Measurements from ENCODE around the gene ERV3-1. TPM values are rescaled to one million over a fixed set of nuclear protein-coding genes. Genes with fewer than 3 reads are reported as not detected.
"Not testable (repeated sequence)": the region's sequence is repeated elsewhere in the genome, so short reads cannot be mapped to it uniquely, and the experiment has no call there.

ERV3-1 gene
- total RNA-seq, result 10 to 100 TPM; 13.6 to 17.0 TPM
- long read RNA-seq, partial matches to known transcripts, result 0 of 4 reads
- long read RNA-seq, other reads (novel, unspliced or antisense), result 4 of 4 reads

- DNase-seq (peak; percentile 97), ATAC-seq (peak; percentile 99 to 100)
- intact Hi-C loops (cut with DNase I), result no loop called here
These were observed at the start of gene ERV3-1 for GRCh38 chr7:65006094-65006992. Gene ERV3-1, minus strand, starts transcription at chr7:65006687. Its CDS starts 13,661 bp downstream, at chr7:64993026.

DNA sequence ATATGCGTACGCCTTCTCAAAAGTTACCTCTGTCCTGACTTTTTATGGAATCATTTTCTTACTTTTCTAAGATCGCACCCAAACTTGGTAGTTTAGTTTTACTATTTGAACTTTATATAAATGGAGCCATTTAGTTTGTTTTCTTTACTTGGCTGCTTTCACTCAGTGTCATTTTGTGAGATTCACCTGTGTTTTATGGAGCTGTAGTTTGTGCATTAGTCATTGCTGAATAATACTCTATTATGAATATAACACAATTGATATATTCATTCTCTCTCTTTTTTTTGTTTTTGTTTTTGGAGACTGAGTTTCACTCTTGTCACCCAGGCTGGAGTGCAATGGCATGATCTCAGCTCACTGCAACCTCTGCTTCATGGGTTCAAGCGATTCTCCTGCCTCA is 49.3 kb upstream of the ERV3-1 start:
- ATAC-seq; intact Hi-C loops (cut with DNase I); DNase-seq: not testable (repeated sequence)

DNA sequence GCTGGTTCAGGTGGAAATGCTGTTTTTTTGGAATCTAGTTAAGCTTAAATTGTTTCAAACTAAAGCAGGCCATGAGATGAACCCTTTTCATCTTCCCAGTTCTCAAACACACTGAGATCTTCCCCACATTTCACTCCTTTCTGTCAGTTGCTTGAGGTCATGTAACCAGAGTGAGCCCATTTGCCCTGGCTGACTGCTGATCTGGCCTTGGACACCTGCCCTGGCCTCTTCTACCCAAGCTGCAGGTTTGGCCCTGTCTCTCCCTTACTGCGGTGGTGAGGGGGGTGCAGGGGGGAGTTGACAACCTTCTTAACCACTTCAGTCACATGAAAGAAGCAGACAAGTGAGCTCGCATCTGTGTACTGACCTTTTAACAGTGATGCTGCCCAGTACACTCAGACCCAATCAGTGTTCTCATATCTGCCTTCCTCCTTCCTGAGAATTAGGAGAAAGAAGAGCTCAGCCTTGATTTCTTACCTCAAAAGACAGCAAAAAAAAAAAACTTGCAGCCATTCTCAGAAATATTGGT is 48.0 kb upstream of the ERV3-1 start:
- DNase-seq; intact Hi-C loops (cut with DNase I): not testable (repeated sequence)
- peak; percentile 19 to 44 for ATAC-seq

- intact Hi-C loops (cut with DNase I); DNase-seq: not testable (repeated sequence)
- ATAC-seq, result peak in 1 of 2 donors; percentile 30
These were observed 45.2 kb upstream of the ERV3-1 start for GRCh38 chr7:65051654-65052053.

DNA sequence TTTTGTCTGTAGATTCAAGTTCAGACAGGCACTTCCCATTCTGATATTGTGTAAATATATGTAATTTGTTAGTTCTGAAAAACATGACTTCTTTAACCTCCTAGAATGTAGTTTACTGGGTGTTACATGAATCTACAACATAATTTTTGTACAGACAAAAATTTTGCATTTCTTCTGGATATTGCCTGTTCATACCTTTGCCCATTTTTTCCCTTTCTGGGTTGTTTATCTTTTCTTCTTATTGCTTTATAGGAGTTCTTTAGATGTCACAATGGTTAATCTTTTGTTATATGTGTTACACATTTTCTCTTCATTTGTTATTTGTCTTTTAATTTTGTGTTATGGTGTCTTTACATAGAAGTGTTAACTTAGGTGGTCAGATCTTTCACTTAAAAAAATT is 44.7 kb upstream of the ERV3-1 start:
- DNase-seq; intact Hi-C loops (cut with DNase I); ATAC-seq: not testable (repeated sequence)

DNA sequence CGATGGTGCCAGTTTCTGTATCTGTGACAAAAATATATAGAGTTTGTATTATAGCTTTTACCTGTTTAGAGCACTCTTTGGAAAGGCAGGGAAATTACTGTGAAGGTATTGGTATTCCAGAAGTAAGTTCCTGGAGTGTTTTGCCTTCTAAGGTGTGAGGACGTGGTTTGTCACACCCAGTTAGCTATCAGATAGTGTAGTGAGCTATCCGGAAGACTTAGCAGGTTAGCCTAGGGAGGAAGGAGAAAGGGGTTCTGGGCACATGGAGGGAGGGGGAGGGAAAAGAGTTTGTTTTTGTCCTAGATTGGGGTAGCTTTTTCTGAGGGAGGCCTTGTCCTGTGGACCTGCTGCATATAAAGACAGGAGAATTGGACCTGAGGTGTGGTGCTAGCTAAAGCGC is 39.8 kb upstream of the ERV3-1 start:
- intact Hi-C loops (cut with DNase I); DNase-seq; ATAC-seq: not testable (repeated sequence)

GRCh38 chr7:65045589-65045988 is 39.1 kb upstream of the ERV3-1 start:
- DNase-seq; ATAC-seq; intact Hi-C loops (cut with DNase I): not testable (repeated sequence)

DNA sequence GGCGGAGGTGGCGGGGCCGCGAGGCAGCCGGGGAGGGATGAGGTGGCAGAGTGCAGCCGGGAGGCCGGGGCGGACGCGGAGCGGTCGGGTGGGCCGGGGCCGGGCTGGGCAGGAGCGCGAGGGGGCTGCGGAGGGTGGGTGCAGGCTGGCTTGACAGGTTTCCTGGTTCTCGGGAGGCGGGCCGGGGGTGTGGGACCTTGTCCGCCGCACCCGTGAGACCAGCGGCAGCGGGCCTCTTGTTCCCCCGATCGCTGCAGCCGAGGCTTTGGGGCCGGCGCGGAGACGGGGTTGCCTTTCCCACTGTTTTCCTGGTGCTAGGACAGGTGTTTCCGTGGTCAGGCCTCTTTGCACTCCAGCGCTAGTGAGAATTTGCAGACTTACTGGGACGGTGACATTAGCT is 32.3 kb upstream of the ERV3-1 start:
- DNase-seq (peak; percentile 43), ATAC-seq (peak; percentile 15 to 24)
- intact Hi-C loops (cut with DNase I), result not testable (repeated sequence)

DNA sequence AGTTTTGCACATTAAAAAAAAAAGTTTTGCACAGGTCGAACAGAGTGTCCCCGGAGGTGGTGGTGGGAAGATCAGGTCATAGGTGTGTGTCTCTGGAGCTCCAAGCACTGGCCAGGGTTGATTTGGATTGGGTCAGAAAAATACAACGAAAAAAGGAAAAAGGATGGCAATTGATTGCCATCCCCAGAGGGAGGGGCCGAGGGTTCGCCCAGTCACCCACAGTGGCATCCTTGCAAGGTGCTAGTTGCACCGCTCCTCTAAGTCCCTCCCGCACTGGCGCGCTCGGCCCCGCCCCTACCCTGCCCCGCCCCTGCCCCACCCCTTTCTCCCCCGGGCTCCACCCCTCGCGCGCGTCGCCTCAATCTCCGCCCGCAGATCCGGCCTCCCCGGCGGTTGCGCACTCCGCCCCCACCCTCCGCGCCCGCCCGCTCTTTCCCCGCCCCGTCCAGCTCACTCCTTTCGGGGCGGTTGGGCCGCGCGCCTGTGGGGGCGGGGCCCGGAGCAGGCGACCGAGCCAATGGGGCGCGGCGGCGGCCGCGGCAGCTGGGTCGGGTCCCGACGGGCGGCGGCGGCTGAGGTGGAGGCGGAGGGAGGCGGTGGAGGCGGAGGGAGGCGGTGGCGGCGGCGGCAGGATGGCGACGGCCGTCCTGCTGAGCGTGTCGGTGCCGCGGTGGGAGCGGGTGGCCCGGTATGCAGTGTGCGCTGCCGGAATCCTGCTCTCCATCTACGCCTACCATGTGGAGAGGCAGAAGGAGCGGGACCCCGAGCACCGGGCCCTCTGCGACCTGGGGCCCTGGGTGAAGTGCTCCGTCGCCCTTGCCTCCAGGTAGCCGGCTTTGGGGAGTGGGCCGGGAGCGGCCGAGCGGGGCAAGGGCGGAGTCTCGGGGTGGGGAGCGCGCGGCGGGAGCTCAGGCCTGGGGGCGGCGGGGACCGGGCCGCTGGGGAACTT is 31.5 kb upstream of the ERV3-1 start:
- DNase-seq (peak; percentile 94), ATAC-seq (peak; percentile 95 to 96)
- intact Hi-C loops (cut with DNase I), result no loop called here

DNA sequence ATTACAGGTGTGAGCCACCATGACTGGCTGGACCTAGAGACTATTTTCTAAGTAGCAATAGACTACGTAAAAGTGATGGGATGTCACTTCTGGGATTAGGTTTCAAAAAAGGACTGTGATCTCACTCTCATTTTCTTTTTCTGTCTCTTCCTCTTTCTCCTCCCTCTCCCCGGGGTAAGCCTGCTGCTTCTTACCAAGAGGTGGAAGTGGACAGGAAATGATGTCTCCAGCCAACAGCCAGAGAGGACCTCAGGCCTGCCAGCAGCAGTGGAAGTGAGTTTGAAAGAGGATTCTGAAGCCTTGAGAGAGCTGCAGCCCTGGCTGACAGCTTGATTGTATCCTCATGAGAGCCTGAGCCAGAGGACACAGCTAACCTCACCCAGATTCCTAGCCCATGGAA is 30.0 kb upstream of the ERV3-1 start:
- intact Hi-C loops (cut with DNase I); DNase-seq: not testable (repeated sequence)
- peak; percentile 7 to 31 for ATAC-seq

DNA sequence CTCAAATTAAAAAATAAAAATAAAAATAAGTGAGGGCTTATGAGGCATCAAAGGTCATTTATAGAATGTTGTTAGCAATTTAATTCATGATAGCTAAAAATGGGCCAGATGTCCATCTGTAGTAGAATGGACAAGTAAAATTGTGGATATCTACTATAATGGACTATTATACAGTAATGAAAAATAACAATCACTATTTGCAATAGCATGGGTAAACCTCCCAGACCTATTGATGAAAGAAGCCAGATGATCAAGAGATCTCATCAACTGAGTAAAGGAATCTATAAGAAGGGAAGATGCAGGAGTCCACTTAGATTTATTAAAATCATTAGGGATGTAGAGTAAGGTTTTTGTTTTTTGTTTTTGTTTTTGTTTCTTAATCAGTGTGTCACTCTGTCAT is 29.0 kb upstream of the ERV3-1 start:
- ATAC-seq; DNase-seq; intact Hi-C loops (cut with DNase I): not testable (repeated sequence)

DNA sequence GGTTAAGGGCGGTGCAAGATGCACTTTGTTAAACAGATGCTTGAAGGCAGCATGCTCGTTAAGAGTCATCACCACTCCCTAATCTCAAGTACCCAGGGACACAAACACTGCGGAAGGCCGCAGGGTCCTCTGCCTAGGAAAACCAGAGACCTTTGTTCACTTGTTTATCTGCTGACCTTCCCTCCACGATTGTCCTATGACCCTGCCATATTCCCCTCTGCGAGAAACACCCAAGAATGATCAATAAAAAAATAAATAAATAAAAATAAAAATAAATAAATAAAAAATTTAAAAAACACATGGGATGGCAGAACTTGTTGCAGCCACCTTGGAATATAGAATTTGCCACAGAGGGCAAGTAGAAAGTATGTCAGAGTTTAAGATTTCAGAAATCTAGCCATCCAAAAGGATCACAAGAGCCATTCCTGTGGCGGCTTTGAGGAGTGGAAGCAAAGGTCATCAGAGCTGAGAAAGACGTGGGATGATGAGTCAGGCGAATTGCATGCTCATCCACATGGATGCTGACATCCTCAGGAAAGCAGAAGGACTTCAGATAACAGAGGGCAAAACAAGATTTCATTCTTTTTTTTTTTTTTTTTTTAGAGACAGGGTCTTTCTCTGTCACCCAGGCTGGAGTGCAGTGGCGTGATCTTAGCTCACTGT is 27.8 kb upstream of the ERV3-1 start:
- ATAC-seq; DNase-seq; intact Hi-C loops (cut with DNase I): not testable (repeated sequence)

DNA sequence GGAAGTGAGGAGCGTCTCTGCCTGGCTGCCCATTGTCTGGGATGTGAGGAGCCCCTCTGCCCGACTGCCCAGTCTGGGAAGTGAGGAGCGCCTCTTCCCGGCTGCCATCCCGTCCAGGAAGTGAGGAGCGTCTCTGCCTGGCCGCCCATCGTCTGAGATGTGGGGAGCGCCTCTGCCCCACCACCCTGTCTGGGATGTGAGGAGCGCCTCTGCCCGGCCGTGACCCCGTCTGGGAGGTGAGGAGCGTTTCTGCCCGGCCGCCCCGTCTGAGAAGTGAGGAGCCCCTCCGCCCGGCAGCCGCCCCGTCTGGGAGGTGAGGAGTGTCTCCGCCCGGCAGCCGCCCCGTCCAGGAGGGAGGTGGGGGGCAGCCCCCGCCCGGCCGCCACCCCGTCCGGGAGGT is 26.9 kb upstream of the ERV3-1 start:
- ATAC-seq; DNase-seq; intact Hi-C loops (cut with DNase I): not testable (repeated sequence)

GRCh38 chr7:65025023-65025422 is 18.5 kb upstream of the ERV3-1 start:
- ATAC-seq; intact Hi-C loops (cut with DNase I): not testable (repeated sequence)

DNA sequence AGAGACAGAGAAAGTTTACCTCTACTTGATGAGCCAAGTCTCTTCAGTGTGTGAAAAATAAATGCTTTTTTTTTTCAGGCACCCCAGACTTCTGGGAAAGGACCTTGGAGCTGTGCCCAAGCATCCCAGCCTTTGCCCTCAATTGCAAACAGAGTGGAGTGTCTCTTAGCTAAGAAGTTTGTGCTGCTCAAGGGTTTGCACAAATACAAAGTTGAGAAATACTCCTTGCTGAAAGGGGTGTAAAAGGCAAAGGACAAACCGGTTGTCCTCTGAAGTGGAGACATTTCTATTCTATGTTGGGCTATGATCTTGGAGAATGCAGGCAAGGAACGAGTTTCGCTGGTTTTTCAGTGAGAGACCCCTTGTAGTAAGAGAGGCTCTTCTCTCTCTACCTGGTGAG is 14.5 kb upstream of the ERV3-1 start:
- peak in 1 of 2 donors; percentile 72 for ATAC-seq
- DNase-seq; intact Hi-C loops (cut with DNase I): not testable (repeated sequence)

More at GRCh38 chr7:65025023-65025422, 18.5 kb upstream of the ERV3-1 start:
- DNase-seq, result not testable (repeated sequence)

DNA sequence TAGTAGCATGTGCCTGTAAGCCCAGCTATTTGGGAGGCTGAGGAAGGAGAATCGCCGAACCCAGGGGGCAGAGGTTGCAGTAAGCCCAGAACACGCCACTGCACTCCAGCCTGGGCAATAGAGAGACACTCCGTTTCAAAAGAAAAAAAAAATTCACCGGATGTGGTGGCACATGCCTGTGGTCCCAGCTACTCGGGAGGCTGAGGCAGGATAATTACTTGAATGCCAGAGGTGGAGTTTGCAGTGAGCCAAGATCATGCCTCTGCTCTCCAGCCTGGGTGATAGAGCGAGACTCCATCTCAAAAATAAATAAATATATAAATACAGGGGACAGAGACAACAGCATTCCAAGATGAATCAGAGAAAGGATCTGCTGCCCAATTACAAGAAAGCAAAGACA is 3.4 kb upstream of the ERV3-1 start:
- ATAC-seq; intact Hi-C loops (cut with DNase I); DNase-seq: not testable (repeated sequence)

GRCh38 chr7:65009394-65009793 is 2.9 kb upstream of the ERV3-1 start:
- intact Hi-C loops (cut with DNase I); ATAC-seq; DNase-seq: not testable (repeated sequence)

DNA sequence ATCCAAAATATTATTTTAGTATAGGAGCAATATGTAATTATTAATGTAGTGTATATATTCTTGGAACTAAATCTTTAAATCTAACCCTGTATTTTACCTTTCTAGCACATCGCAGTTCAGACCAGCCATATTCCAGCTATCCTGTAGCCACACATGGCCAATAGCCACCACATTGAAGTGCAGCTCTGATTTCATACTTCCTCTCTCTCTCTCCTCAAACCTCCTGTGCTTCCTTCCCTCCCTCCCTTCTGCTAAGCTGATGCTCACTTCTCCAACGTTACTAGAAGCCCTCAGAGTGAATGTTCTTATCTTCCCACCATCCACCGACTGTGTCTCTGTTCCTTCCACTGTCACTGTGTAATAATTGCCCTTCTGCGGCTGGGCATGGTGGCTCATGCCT is 549 bp upstream of the ERV3-1 start:
- DNase-seq; intact Hi-C loops (cut with DNase I): not testable (repeated sequence)
- peak in 1 of 2 donors; percentile 26 for ATAC-seq

Measured in left cardiac atrium (tissue), 4 donors.